CD14-positive monocyte (primary cell): ENCODE data around the gene SLC9A4. TPM values are rescaled to one million over a fixed set of nuclear protein-coding genes. Genes with fewer than 3 reads are reported as not detected.

Experiments used
- DNase-seq, 3 donors: peaks; one replicate each; pipeline ENCODE4 v3.0.0-alpha.2; 2011 to 2022
- H2AFZ ChIP-seq: 2 replicates; pipeline ENCODE4 v1.6.0; 2012; ENCODE audit warnings: mild to moderate bottlenecking, low read depth, low read length, inconsistent platforms; ENCODE audit not compliant: insufficient read depth, poor library complexity, severe bottlenecking
- H3K27ac ChIP-seq, 2 donors: 1 replicate in 1 of 2; 2 replicates in 1 of 2; pipeline ENCODE4 v1.5.1; 2012 to 2013; ENCODE audit warnings: low read length in 2 of 2, control low read depth in 1 of 2, inconsistent platforms in 1 of 2, low read depth in 1 of 2, mild to moderate bottlenecking in 1 of 2
- H3K27me3 ChIP-seq, 2 donors: one replicate each; pipeline versions ENCODE4 v1.6.0 to v1.6.1; 2011 to 2013; ENCODE audit warnings: low read length in 2 of 2; ENCODE audit not compliant: control insufficient read depth in 2 of 2, insufficient read depth in 2 of 2
- H3K36me3 ChIP-seq, 2 donors: replicated peaks in 1 of 2; 1 replicate in 1 of 2; 2 replicates in 1 of 2; pipeline versions ENCODE4 v1.5.1 to v1.6.1; 2012 to 2013; ENCODE audit warnings: low read length in 2 of 2, control low read depth in 1 of 2, inconsistent platforms in 1 of 2, mild to moderate bottlenecking in 1 of 2; ENCODE audit not compliant: insufficient read depth in 2 of 2, control insufficient read depth in 1 of 2
- H3K4me1 ChIP-seq, 2 donors: 1 replicate in 1 of 2; 2 replicates in 1 of 2; pipeline versions ENCODE4 v1.5.1 to v1.6.1; 2012 to 2013; ENCODE audit warnings: low read length in 2 of 2, control low read depth in 1 of 2, inconsistent platforms in 1 of 2, mild to moderate bottlenecking in 1 of 2, moderate library complexity in 1 of 2; ENCODE audit not compliant: insufficient read depth in 2 of 2, control insufficient read depth in 1 of 2
- H3K4me2 ChIP-seq: replicated peaks from 2 replicates; pipeline ENCODE3; 2012; ENCODE audit warnings: low read length, moderate library complexity, mild to moderate bottlenecking; ENCODE audit not compliant: poor library complexity, severe bottlenecking; ENCODE audit errors: extremely low read depth
- H3K4me3 ChIP-seq, 3 experiments: fragments of 200-600 bp in 1 of 3; sonication (generic) in 1 of 3; replicated peaks in 1 of 3; 1 replicate in 2 of 3; 2 replicates in 1 of 3; pipeline ENCODE4 v1.5.1; 2011 to 2013; ENCODE audit warnings: low read length in 3 of 3, mild to moderate bottlenecking in 3 of 3, control low read depth in 2 of 3, low read depth in 2 of 3, inconsistent platforms in 1 of 3, moderate library complexity in 1 of 3
- H3K79me2 ChIP-seq: 2 replicates; pipeline ENCODE4 v1.6.0; 2012; ENCODE audit warnings: mild to moderate bottlenecking, control low read depth, inconsistent platforms, low read length, moderate library complexity; ENCODE audit not compliant: insufficient read depth
- H3K9ac ChIP-seq: 2 replicates; pipeline ENCODE4 v1.6.0; 2017; ENCODE audit warnings: low read length, mild to moderate bottlenecking; ENCODE audit not compliant: insufficient read depth, poor library complexity, severe bottlenecking
- H3K9me3 ChIP-seq, 2 donors: replicated peaks in 1 of 2; 1 replicate in 1 of 2; 2 replicates in 1 of 2; pipeline versions ENCODE4 v1.5.1 to v1.6.1; 2012 to 2013; ENCODE audit warnings: low read length in 2 of 2, control low read depth in 1 of 2; ENCODE audit not compliant: control insufficient read depth in 1 of 2, insufficient read depth in 1 of 2
- H4K20me1 ChIP-seq: 2 replicates; pipeline ENCODE4 v1.6.0; 2012; ENCODE audit warnings: mild to moderate bottlenecking, low read length, control low read depth, moderate library complexity; ENCODE audit not compliant: insufficient read depth
- H3K27ac Mint-ChIP-seq, 7 donors: one replicate each; pipeline ENCODE4 v1.8.0; 2020; ENCODE audit warnings: mild to moderate bottlenecking in 7 of 7, mixed read lengths in 7 of 7, moderate library complexity in 6 of 7, inconsistent platforms in 2 of 7
- H3K27me3 Mint-ChIP-seq, 3 donors: one replicate each; pipeline ENCODE4 v1.8.0; 2021 to 2022; ENCODE audit warnings: low read depth in 3 of 3, mild to moderate bottlenecking in 3 of 3, mixed read lengths in 3 of 3, moderate library complexity in 3 of 3, inconsistent platforms in 1 of 3
- H3K36me3 Mint-ChIP-seq, 2 donors: one replicate each; pipeline ENCODE4 v1.8.0; 2020; ENCODE audit warnings: mixed read lengths in 2 of 2, inconsistent platforms in 1 of 2, mild to moderate bottlenecking in 1 of 2
- H3K4me1 Mint-ChIP-seq: one replicate; pipeline ENCODE4 v1.8.0; 2020; ENCODE audit warnings: mild to moderate bottlenecking, mixed read lengths
- H3K4me3 Mint-ChIP-seq, 2 donors: one replicate each; pipeline ENCODE4 v1.8.0; 2020; ENCODE audit warnings: mild to moderate bottlenecking in 2 of 2, mixed read lengths in 2 of 2, moderate library complexity in 1 of 2
- H3K9me3 Mint-ChIP-seq, 7 donors: one replicate each; pipeline ENCODE4 v1.8.0; 2020 to 2022; ENCODE audit warnings: mixed read lengths in 7 of 7, mild to moderate bottlenecking in 6 of 7, moderate library complexity in 6 of 7, inconsistent platforms in 2 of 7
- CTCF ChIP-seq: fragments of 200-600 bp; IDR thresholded peaks from one replicate; pipeline ENCODE4 v1.8.0; 2022; ENCODE audit warnings: antibody characterized with exemption, mild to moderate bottlenecking
- WGBS: methylation state at CpG from one replicate; pipeline ENCODE4 v1.1.5; 2013; ENCODE audit warnings: missing lambda C conversion rate; ENCODE audit not compliant: insufficient coverage; 5-methylcytosine and 5-hydroxymethylcytosine counted together
- intact Hi-C, 2 donors: fragments of 100-400 bp; cut with micrococcal nuclease; formaldehyde crosslinking; loops; one replicate each; pipeline versions ENCODE4 v1.15.0 to v1.15.1; 2023
- polyA plus RNA-seq, 3 donors: library from polyadenylated mRNA; depleted of rRNA in 1 of 3; unstranded in 2 of 3; stranded (reverse) in 1 of 3; fragments of 300-500 nt in 2 of 3; fragments of >200 nt in 1 of 3; fragmentation: Illumina TruSeq in 2 of 3; gene quantifications; 1 replicate in 2 of 3; 2 replicates in 1 of 3; pipeline ENCODE4 v1.2.3, GENCODE V29; 2012 to 2021

The SLC9A4 gene
- polyA plus RNA-seq, 3 donors: not detected

GRCh38 chr2:102504833-102505232, 31.8 kb downstream of the SLC9A4 start:
- Histone ChIP-seq H3K4me1 (peaks cover 12 to 16% of the 10 kb centered on the region in 2 donors), H3K79me2 (no peaks in the 10 kb centered on the region), H3K27ac (no peak overlapping the region), H3K4me3 (no peak overlapping the region), H3K36me3 (no peaks in the 10 kb centered on the region), H3K4me2 (no peak overlapping the region), H3K27me3 (peaks cover 0 to 2% of the 10 kb centered on the region in 2 donors), H2AFZ (no peak overlapping the region), H3K9me3 (peaks cover 0 to 2% of the 10 kb centered on the region in 2 donors), H3K9ac (no peak overlapping the region), H4K20me1 (no peaks in the 10 kb centered on the region)
- H3K27ac Mint-ChIP-seq: peak overlapping the region in 2 of 7 donors; percentile 55 to 58
- H3K36me3 Mint-ChIP-seq: no peaks in the 10 kb centered on the region
- intact Hi-C loops: no loop called here
- peaks cover 15% of the 10 kb centered on the region for H3K4me1 Mint-ChIP-seq
- no peak for TF ChIP-seq CTCF
- DNase-seq: no peak
- peaks cover 3 to 10% (median 7%) of the 10 kb centered on the region in 7 donors for H3K9me3 Mint-ChIP-seq
- WGBS: 100% methylated on average over 1 of the region's 8 CpGs
- peaks cover 5 to 12% (median 7%) of the 10 kb centered on the region in 3 donors for H3K27me3 Mint-ChIP-seq
- no peak overlapping the region for H3K4me3 Mint-ChIP-seq

GRCh38 chr2:102505290-102505689, 32.3 kb downstream of the SLC9A4 start:
- Histone ChIP-seq H3K27me3 (peaks cover 0 to 2% of the 10 kb centered on the region in 2 donors), H3K9ac (no peak overlapping the region), H3K27ac (no peak overlapping the region), H2AFZ (no peak overlapping the region), H4K20me1 (no peaks in the 10 kb centered on the region), H3K79me2 (no peaks in the 10 kb centered on the region), H3K4me3 (no peak overlapping the region), H3K36me3 (no peaks in the 10 kb centered on the region), H3K9me3 (peaks cover 0 to 2% of the 10 kb centered on the region in 2 donors), H3K4me2 (no peak overlapping the region), H3K4me1 (peaks cover 16 to 20% of the 10 kb centered on the region in 2 donors)
- intact Hi-C loops: no loop called here
- Mint-ChIP-seq H3K4me3 (peak overlapping the region in 1 of 2 donors; percentile 3), H3K36me3 (no peaks in the 10 kb centered on the region), H3K27me3 (peaks cover 5 to 12% (median 7%) of the 10 kb centered on the region in 3 donors), H3K9me3 (peaks cover 3 to 10% (median 7%) of the 10 kb centered on the region in 7 donors), H3K4me1 (peaks cover 17% of the 10 kb centered on the region), H3K27ac (peak overlapping the region in 2 of 7 donors; percentile 13 to 55)
- WGBS: 53% methylated on average over 8 of the region's 10 CpGs
- peak; percentile 29 to 52 (median 46) for DNase-seq
- no peak for TF ChIP-seq CTCF
